ENCODE data around the gene PEX11G. TPM values are rescaled to one million over a fixed set of nuclear protein-coding genes. Genes with fewer than 3 reads are reported as not detected.

PEX11G gene
- total RNA-seq, 1 experiment from 2014 or later, result 2.9 TPM

DNA sequence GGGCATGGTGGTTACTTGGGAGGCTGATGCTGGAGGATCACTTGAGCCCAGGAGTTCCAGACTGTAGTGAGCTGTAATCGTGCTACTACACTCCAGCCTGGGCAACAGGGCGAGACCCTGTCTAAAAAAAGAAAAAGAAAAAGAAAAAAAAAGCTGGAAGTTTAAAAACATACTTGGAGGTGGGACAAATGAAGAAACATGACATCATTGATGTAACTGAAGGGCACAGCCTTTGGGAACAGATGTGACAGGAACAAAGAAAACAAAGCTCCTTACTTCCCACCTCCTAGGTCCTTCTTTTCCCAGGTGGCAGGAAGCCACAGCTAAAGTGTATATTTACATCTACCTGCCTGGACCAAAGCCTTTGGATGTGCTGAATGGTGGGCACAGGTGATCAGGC, 1.9 kb downstream of the PEX11G start:
- H3K27me3 ChIP-seq (ENCODE audit: control insufficient read depth, insufficient read depth, low read length), result no peaks in the 10 kb centered on the region
- H3K4me3 ChIP-seq (ENCODE audit: low read depth in 2 of 2, low read length in 2 of 2), result no peak overlapping the region
- intact Hi-C loops (cut with micrococcal nuclease; ENCODE audit: unreplicated experiment) (no loop called here), in situ Hi-C loops (cut with HindIII; ENCODE audit: low pct_unique_long_range_greater_than_20kb, low sequenced_read_pairs) (no loop called here)
- ATAC-seq (no peak), DNase-seq (ENCODE audit: low read depth, low spot score) (no peak)
- TF ChIP-seq, protein P1, sequence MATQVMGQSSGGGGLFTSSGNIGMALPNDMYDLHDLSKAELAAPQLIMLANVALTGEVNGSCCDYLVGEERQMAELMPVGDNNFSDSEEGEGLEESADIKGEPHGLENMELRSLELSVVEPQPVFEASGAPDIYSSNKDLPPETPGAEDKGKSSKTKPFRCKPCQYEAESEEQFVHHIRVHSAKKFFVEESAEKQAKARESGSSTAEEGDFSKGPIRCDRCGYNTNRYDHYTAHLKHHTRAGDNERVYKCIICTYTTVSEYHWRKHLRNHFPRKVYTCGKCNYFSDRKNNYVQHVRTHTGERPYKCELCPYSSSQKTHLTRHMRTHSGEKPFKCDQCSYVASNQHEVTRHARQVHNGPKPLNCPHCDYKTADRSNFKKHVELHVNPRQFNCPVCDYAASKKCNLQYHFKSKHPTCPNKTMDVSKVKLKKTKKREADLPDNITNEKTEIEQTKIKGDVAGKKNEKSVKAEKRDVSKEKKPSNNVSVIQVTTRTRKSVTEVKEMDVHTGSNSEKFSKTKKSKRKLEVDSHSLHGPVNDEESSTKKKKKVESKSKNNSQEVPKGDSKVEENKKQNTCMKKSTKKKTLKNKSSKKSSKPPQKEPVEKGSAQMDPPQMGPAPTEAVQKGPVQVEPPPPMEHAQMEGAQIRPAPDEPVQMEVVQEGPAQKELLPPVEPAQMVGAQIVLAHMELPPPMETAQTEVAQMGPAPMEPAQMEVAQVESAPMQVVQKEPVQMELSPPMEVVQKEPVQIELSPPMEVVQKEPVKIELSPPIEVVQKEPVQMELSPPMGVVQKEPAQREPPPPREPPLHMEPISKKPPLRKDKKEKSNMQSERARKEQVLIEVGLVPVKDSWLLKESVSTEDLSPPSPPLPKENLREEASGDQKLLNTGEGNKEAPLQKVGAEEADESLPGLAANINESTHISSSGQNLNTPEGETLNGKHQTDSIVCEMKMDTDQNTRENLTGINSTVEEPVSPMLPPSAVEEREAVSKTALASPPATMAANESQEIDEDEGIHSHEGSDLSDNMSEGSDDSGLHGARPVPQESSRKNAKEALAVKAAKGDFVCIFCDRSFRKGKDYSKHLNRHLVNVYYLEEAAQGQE (IDR thresholded peaks at IDR 0.05; ENCODE audit: insufficient read depth in 1 of 2, low read depth in 2 of 2, low read length in 1 of 2), result no peak
- TF ChIP-seq, protein P2, sequence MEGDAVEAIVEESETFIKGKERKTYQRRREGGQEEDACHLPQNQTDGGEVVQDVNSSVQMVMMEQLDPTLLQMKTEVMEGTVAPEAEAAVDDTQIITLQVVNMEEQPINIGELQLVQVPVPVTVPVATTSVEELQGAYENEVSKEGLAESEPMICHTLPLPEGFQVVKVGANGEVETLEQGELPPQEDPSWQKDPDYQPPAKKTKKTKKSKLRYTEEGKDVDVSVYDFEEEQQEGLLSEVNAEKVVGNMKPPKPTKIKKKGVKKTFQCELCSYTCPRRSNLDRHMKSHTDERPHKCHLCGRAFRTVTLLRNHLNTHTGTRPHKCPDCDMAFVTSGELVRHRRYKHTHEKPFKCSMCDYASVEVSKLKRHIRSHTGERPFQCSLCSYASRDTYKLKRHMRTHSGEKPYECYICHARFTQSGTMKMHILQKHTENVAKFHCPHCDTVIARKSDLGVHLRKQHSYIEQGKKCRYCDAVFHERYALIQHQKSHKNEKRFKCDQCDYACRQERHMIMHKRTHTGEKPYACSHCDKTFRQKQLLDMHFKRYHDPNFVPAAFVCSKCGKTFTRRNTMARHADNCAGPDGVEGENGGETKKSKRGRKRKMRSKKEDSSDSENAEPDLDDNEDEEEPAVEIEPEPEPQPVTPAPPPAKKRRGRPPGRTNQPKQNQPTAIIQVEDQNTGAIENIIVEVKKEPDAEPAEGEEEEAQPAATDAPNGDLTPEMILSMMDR (IDR thresholded peaks at IDR 0.05), result no peak
- TF ChIP-seq TCF7L2 (IDR thresholded peaks at IDR 0.05; ENCODE audit: low read depth, low read length) (no peak), POLR2AphosphoS5 (IDR thresholded peaks at IDR 0.05; ENCODE audit: low read depth, low read length) (no peak)
- no TSS peak for BruUV-seq (replicated peaks)
- CTCF ChIA-PET, result interaction anchor here (0.6 kb wide), 1 partner anchor 198 kb away, joined by 3 read pairs; no protein-coding TSS in a partner anchor
- H3K9me3 ChIP-seq (ENCODE audit: control insufficient read depth, insufficient read depth, low read depth, low read length), result no peaks in the 10 kb centered on the region
- H3K27ac ChIP-seq (ENCODE audit: low read length), result no peak overlapping the region
- no peaks in the 10 kb centered on the region for H3K36me3 ChIP-seq (ENCODE audit: control insufficient read depth, insufficient read depth, low read length)
- POLR2A ChIA-PET, result no interaction called here
- peaks cover 6% of the 10 kb centered on the region for H3K4me1 ChIP-seq (ENCODE audit: control insufficient read depth, insufficient read depth, low read length)

DNA sequence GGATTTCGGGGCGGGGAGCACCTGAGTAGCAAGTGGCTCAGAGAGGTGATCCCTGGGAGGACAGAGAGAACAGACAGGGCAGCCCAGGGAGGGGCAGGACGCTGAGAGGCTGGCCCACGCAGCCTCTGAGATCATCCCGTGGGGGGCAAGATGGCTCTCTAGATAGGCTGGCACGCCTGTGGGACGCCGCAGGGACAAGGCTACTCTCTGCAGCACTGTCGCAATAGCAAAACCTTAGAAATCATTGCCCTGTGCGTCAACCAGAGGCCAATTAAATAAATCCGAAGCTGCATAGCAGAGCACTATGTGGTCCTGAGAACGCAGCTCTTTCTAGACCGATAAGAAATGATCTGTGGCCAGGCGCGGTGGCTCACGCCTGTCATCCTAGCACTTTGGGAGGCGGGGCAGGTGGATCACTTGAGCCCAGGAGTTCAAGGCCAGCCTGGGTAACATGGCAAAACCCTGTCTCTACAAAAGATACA, 5.1 kb downstream of the PEX11G start:
- POLR2A ChIA-PET, result no interaction called here
- CTCF ChIA-PET, result no interaction called here

More for the DNA sequence above, 5.1 kb downstream of the PEX11G start:
- H3K9me3 ChIP-seq (ENCODE audit: control insufficient read depth, insufficient read depth, low read depth, low read length), result no peaks in the 10 kb centered on the region
- no TSS peak for BruUV-seq (replicated peaks)
- no peaks in the 10 kb centered on the region for H3K4me1 ChIP-seq (ENCODE audit: control insufficient read depth, insufficient read depth, low read length)
- no peak overlapping the region for H3K4me3 ChIP-seq (ENCODE audit: low read depth in 2 of 2, low read length in 2 of 2)
- no peak for DNase-seq (ENCODE audit: low read depth, low spot score)
- in situ Hi-C loops (cut with HindIII; ENCODE audit: low pct_unique_long_range_greater_than_20kb, low sequenced_read_pairs), result no loop called here
- H3K36me3 ChIP-seq (ENCODE audit: control insufficient read depth, insufficient read depth, low read length), result no peaks in the 10 kb centered on the region
- H3K27me3 ChIP-seq (ENCODE audit: control insufficient read depth, insufficient read depth, low read length), result no peaks in the 10 kb centered on the region
- no peak overlapping the region for H3K27ac ChIP-seq (ENCODE audit: low read length)
- ATAC-seq, result no peak
- TF ChIP-seq TCF7L2 (IDR thresholded peaks at IDR 0.05; ENCODE audit: low read depth, low read length) (no peak), SIN3A (IDR thresholded peaks at IDR 0.05; ENCODE audit: borderline replicate concordance, insufficient read depth, low read depth, low read length) (no peak), POLR2AphosphoS5 (IDR thresholded peaks at IDR 0.05; ENCODE audit: low read depth, low read length) (no peak)
- TF ChIP-seq, protein P2 (IDR thresholded peaks at IDR 0.05), result no peak
- TF ChIP-seq, protein P1 (IDR thresholded peaks at IDR 0.05; ENCODE audit: insufficient read depth in 1 of 2, low read depth in 2 of 2, low read length in 1 of 2), result no peak
- intact Hi-C loops (cut with micrococcal nuclease; ENCODE audit: unreplicated experiment), result no loop called here
